Tibial nerve (tissue), 4 donors: ENCODE data around the gene MITF. TPM values are rescaled to one million over a fixed set of nuclear protein-coding genes. Genes with fewer than 3 reads are reported as not detected.

ENCODE experiments used
- DNase-seq, 2 donors: peaks; one replicate each; pipeline ENCODE4 v3.0.0-alpha.2; 2019; ENCODE audit warnings: low spot score in 2 of 2
- H3K27ac ChIP-seq, 4 donors: fragments of 200-600 bp; sonication (generic) in 3 of 4; one replicate each; pipeline ENCODE4 v1.5.1; 2017 to 2019; ENCODE audit warnings: mild to moderate bottlenecking in 1 of 4
- H3K27me3 ChIP-seq, 2 donors: fragments of 200-600 bp; sonication (generic) in 1 of 2; one replicate each; pipeline versions ENCODE4 v1.5.1 to v1.6.0; 2017 to 2019
- H3K36me3 ChIP-seq, 3 donors: fragments of 200-600 bp; sonication (generic); one replicate each; pipeline ENCODE4 v1.5.1; 2018 to 2019
- H3K4me1 ChIP-seq, 4 donors: fragments of 200-600 bp; sonication (generic) in 3 of 4; one replicate each; pipeline ENCODE4 v1.5.1; 2017 to 2019
- H3K4me3 ChIP-seq, 4 donors: fragments of 200-600 bp; sonication (generic) in 3 of 4; one replicate each; pipeline ENCODE4 v1.5.1; 2017 to 2019; ENCODE audit warnings: mild to moderate bottlenecking in 1 of 4, moderate library complexity in 1 of 4
- H3K9me3 ChIP-seq, 4 donors: fragments of 200-600 bp; sonication (generic) in 3 of 4; one replicate each; pipeline ENCODE4 v1.5.1; 2017 to 2019
- CTCF ChIP-seq, 5 experiments: fragments of 200-600 bp in 3 of 5; fragments of 450-650 bp in 2 of 5; sonication (generic) in 3 of 5; IDR thresholded peaks; one replicate each; pipeline ENCODE4 v1.5.1; 2016 to 2019; ENCODE audit warnings: antibody characterized with exemption in 5 of 5, mild to moderate bottlenecking in 3 of 5, moderate library complexity in 2 of 5
- EP300 ChIP-seq, 2 donors: sonication (generic); formaldehyde crosslinking; IDR thresholded peaks; one replicate each; pipeline ENCODE4 v1.6.1; 2017; ENCODE audit warnings: antibody characterized with exemption in 2 of 2, mild to moderate bottlenecking in 1 of 2
- POLR2A ChIP-seq, 2 donors: fragments of 450-650 bp; IDR thresholded peaks; one replicate each; pipeline ENCODE4 v1.6.1; 2017; ENCODE audit warnings: antibody characterized with exemption in 2 of 2, mild to moderate bottlenecking in 2 of 2, moderate library complexity in 2 of 2
- WGBS, 2 donors: methylation state at CpG; one replicate each; pipeline ENCODE4 v1.1.5; 2018; 5-methylcytosine and 5-hydroxymethylcytosine counted together
- small RNA-seq: library from RNA; depleted of rRNA; stranded (forward); fragments of <200 nt; gene quantifications from one replicate; pipeline ENCODE3, GENCODE V24; 2016
- total RNA-seq, 4 donors: library from RNA; depleted of rRNA; stranded (reverse); fragments of >200 nt; gene quantifications; one replicate each; pipeline ENCODE4 v1.1.0, GENCODE V29; 2016

The MITF gene
- total RNA-seq, 4 donors from 2014 or later = 10.3 to 26.9 (median 15.5) TPM

DNA sequence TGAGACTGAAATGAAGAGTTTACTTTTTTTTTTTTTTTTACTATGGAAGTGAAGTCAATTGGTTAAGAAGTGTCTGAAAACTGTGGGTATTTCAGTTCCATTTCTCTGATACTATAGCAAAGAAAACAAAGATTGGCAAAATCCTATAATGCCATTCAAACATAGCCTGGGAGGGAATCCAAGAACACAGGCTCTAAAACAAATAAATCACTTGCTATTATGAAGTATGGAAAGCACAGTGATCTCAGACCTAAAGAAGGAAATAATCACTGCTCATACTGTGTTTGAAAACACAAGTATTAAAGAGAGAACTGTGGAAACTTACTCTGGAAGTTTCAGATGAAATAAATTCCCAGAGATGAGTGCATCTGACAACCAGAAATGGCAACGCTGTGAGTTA lies 272.3 kb downstream of the MITF start:
- Histone ChIP-seq H3K4me3 (no peak overlapping the region), H3K27ac (peak overlapping the region in 1 of 4 donors; percentile 20), H3K4me1 (no peaks in the 10 kb centered on the region), H3K9me3 (peaks cover 0 to 6% (median 0%) of the 10 kb centered on the region in 4 donors), H3K27me3 (no peaks in the 10 kb centered on the region), H3K36me3 (no peaks in the 10 kb centered on the region)
- TF ChIP-seq POLR2A (IDR thresholded peaks at IDR 0.05) = no peak
- no peak for TF ChIP-seq CTCF (IDR thresholded peaks at IDR 0.05)
- TF ChIP-seq EP300 (IDR thresholded peaks at IDR 0.05) = no peak
- WGBS, 2 donors = 30 to 47% methylated on average over 1 of the region's 1 CpG
- no peak for DNase-seq

Small RNAs within 50 kb of the gene (small RNA-seq; reads per million reads assigned to genes)
- not detected for gene RN7SL418P
